HG03558 (cell line): ENCODE data around the gene WNT6.

Experiments
- ATAC-seq: cut with Tn5 transposase; IDR thresholded peaks from one replicate; pipeline ENCODE4 v1.9.1; 2021; ENCODE audit warnings: moderate number of reproducible peaks; ENCODE audit not compliant: unreplicated experiment; ENCODE audit errors: extremely low read depth

The WNT6 gene

GRCh38 chr2:218889937-218890336 is 30.3 kb downstream of the WNT6 start:
- ATAC-seq, result no peak

- no peak for ATAC-seq
These were observed 30.8 kb downstream of the WNT6 start for GRCh38 chr2:218890369-218890768.

GRCh38 chr2:218891275-218892135 is 31.9 kb downstream of the WNT6 start:
- ATAC-seq, result no peak

GRCh38 chr2:218892693-218893348 is 33.2 kb downstream of the WNT6 start:
- ATAC-seq, result peak; percentile 33

GRCh38 chr2:218893349-218894150 is 33.9 kb downstream of the WNT6 start:
- no peak for ATAC-seq

- ATAC-seq, result no peak
These were observed 34.7 kb downstream of the WNT6 start for GRCh38 chr2:218894151-218894879.

- ATAC-seq, result no peak
These were observed 35.2 kb downstream of the WNT6 start for GRCh38 chr2:218894880-218895157.

- no peak for ATAC-seq
These were observed 35.7 kb downstream of the WNT6 start for GRCh38 chr2:218895326-218895725.

- ATAC-seq, result peak; percentile 2
These were observed 36.3 kb downstream of the WNT6 start for GRCh38 chr2:218895759-218896500.

GRCh38 chr2:218896501-218897393 is 37.1 kb downstream of the WNT6 start:
- peak; percentile 27 for ATAC-seq

- ATAC-seq, result no peak
These were observed 37.9 kb downstream of the WNT6 start for GRCh38 chr2:218897394-218898108.

- peak; percentile 26 for ATAC-seq
These were observed 38.7 kb downstream of the WNT6 start for GRCh38 chr2:218898109-218898878.

GRCh38 chr2:218899147-218899546 is 39.5 kb downstream of the WNT6 start:
- ATAC-seq, result no peak

- ATAC-seq, result no peak
These were observed 42.8 kb downstream of the WNT6 start for GRCh38 chr2:218902427-218902826.

GRCh38 chr2:218904176-218904575 is 44.6 kb downstream of the WNT6 start:
- ATAC-seq, result no peak

GRCh38 chr2:218908721-218909619 is 49.4 kb downstream of the WNT6 start:
- ATAC-seq, result peak; percentile 87
